Stimulated activated CD4-positive, alpha-beta T cell treated with anti-CD3 and anti-CD28 coated beads, Interleukin-12 subunit alpha, Interleukin-12 subunit beta, amount 100 ng/mL, for 24 hours (primary cell): ENCODE results near the gene CPA4.
"Not testable (repeated sequence)": the region's sequence is repeated elsewhere in the genome, so short reads cannot be mapped to it uniquely, and the experiment has no call there.

Source experiments
- DNase-seq, 2 experiments: peaks; one replicate each; pipeline ENCODE4 v3.0.0-alpha.2; 2020; ENCODE audit warnings: low read depth in 2 of 2

Gene CPA4, protein sequence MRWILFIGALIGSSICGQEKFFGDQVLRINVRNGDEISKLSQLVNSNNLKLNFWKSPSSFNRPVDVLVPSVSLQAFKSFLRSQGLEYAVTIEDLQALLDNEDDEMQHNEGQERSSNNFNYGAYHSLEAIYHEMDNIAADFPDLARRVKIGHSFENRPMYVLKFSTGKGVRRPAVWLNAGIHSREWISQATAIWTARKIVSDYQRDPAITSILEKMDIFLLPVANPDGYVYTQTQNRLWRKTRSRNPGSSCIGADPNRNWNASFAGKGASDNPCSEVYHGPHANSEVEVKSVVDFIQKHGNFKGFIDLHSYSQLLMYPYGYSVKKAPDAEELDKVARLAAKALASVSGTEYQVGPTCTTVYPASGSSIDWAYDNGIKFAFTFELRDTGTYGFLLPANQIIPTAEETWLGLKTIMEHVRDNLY

DNA sequence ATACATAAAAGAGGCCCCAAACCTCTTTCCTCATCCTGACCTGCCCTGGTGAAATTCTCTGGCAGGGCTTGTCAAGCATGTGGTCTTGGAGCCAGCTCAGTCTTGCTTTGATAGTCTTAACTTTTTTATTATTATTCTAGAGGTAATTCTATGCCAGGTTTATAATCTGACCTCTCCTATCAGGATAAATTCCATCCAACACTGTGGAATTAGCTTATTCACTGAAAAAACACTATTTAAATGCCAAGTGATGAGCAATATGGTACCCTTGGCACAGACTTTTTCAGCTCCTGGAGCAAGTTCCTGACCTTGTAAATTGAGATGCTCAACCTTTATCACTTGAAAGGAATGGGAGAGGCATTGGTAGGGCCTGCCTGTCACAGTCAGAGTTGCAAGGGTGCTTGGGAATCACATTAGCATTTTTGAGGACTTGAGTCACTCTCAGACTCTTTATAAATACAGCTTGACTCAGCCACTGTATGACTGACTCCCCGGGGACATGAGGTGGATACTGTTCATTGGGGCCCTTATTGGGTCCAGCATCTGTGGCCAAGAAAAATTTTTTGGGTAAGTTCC, at the start of gene CPA4:
Gene CPA4, plus strand, starts transcription at position 480 of the 576 bp plus-strand sequence. Its CDS starts 20 bp downstream, at position 500.
- no peak for DNase-seq

DNA sequence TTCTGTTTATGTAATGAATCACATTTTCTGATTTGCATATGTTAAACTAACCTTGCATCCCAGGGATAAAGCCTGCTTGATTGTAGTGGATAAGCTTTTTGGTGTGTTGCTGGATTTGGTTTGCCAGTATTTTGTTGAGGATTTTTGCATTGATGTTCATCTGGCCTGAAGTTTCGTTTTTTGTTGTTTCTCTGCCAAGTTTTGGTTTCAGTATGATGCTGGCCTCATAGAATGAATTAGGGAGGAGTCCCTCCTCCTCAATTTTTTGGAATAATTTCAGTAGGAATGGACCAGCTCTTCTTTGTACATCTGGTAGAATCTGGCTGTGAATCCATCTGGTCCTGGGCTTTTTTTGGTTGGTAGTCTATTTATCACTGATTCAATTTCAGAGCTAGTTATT, 49.5 kb upstream of the CPA4 start:
- DNase-seq = not testable (repeated sequence)

DNA sequence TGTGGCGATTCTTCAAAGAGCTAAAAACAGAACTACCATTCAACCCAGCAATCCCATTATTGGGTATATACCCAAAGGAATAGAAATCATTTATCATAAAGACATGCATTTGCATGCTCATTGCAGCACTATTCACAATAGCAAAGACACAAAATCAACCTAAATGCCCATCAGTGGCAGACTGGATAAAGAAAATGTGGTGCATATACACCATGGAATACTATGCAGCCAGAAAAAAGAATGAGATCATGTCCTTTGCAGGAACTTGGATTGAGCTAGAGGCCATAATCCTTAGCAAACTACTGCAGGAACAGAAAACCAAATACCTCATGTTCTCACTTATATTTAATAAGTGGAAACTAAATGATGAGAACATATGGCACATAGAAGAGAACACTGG, 46.5 kb upstream of the CPA4 start:
- not testable (repeated sequence) for DNase-seq

DNA sequence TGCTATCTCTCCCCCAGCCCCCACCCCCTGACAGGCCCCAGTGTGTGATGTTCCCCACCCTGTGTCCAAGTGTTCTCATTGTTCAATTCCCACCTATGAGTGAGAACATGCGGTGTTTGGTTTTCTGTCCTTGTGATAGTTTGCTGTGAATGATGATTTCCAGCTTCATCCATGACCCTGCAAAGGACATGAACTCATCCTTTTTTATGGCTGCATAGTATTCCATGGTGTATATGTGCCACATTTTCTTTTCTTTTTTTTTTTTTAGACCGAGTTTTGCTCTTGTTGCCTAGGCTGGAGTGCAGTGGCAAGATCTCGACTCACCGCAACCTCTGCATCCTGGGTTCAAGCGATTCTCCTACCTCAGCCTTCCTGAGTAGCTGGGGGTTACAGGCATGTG, 44.1 kb upstream of the CPA4 start:
- DNase-seq = not testable (repeated sequence)

DNA sequence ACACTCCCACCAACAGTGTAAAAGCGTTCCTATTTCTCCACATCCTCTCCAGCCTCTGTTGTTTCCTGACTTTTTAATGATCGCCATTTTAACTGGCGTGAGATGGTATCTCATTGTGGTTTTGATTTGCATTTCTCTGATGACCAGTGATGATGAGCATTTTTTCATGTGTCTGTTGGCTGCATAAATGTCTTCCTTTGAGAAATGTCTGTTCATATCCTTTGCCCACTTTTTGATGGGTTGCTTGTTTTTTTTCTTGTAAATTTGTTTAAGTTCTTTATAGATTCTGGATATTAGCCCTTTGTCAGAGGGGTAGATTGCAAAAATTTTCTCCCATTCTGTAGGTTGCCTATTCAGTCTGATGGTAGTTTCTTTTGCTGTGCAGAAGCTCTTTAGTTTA, 43.3 kb upstream of the CPA4 start:
- DNase-seq = not testable (repeated sequence)

DNA sequence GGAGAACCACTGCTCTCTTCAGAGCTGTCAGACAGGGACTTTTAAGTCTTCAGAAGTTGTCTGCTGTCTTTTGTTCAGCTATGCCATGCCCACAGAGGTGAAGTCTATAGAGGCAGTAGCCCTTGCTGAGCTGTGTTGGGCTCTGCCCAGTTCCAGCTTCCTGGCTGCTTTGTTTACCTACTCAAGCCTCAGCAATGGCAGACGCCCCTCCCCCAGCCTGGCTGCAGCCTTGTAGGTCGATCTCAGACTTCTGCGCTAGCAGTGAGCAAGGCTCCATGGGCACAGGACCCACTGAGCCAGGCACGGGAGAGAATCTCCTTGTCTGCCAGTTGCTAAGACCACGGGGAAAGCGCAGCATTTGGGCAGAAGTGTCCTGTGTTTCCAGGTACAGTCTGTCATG, 38.4 kb upstream of the CPA4 start:
- no peak for DNase-seq

DNA sequence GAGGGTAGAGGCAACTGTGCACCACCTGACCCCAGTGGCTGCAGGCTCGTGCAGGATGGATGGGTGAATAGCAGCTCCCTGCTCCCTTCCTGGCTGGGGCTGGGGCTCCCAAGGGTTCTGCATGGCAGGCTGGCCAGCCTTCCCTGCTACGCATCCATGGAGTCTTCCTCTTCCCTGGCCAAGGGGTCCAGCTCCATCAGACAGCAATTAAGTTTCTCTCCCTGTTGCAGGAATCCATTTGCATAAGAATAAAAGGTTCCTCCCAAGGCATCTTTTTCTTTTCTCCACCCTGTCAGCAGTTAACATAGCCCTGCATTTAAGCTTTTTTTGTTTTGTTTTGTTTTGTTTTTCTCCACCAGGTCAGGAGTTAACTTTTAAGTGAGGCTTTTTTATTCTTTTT, 36.3 kb upstream of the CPA4 start:
- no peak for DNase-seq

DNA sequence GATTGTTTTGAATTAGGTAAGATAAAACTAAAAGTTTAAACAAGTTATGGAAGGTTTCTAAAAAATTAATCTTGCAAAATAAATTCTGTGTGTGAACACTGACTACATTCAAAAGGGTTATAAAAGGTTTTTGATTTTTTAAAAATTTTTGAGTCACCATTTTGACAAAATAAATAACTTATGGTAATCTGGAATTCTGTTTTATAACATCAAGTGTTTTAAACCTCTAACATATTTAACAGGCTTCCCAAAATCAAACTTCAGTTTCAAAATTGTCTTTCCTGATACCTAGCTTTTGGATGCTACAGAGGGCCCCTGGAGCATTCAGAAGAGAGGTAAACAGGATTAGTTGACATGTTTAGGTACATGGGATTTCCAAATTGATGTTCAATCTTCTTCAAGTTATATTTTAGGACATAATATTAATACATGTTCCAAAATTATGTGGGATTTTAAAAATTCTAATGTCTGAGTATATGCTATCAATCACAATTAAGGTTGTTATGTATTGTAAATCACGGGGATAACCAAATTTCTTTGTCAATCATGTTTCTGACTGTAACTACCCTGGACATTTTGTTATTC, 34.4 kb upstream of the CPA4 start:
- no peak for DNase-seq

DNA sequence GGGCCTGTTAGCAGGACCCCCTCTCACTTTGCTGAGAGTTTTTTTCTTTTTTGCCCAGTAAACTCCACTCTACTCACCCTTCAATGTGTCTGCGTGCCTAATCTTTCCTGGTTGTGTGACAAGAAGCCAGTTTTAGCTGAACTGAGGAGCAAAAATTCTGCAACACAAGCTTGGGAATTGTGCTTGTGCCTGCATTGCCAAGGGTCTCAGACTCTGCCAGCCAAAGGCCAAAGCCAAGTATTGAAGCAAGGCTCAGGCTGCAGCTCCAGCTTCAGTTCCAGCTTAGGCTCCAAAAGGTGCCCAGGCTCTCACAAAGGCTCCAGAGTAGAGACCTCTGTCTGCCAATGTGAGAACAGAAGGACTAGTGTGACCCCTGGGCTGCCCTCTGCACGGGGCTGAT, 30.5 kb upstream of the CPA4 start:
- no peak for DNase-seq

DNA sequence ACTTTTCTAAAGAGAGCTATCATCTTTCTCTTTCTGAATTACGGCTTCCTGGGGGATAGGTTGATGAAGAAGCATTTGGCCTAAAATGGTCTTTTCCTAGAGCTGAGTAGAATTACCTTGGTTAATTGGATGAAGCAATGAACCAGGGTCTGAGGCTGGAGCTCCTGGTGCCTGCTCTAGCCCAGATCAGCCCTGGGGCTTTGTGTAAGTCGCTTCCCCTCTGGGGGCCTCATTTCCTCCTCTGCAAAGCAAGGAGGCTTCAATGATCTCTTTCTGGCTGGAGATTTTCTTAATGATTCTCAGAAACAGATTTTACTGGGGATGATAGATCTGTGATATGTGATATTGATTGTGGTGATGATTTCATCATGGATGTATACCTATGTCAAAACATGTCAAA, 29.8 kb upstream of the CPA4 start:
- DNase-seq = no peak

DNA sequence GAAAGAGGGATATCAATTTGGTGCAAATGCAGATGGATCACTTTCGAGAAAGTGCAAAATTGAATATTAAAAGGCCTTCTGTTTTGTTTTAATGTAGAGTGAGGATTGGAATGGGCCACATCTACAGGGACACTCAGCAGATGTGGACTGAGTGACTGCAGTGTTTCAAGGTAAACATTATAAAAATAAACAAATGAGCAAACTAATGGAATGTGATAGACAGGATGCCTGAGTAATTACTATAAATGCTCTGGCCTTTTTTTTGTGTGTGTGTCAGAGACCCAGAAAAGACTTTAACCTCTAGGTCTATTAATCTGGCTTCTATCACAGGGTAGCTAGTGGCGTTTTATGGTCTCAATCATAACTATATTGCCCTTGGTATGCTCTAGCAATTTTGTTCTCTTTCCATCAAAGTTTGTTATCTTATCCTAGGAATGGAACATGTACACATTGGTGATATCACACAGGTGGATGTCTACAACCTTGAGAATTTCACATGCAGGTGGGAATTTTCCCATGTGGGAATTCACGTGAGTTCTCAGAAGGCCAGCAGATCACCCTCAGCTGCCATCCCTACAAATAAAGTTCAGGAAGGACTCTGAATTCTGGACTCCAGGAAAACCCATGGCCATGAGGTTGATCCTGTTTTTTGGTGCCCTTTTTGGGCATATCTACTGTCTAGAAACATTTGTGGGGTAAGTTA, 26.6 kb upstream of the CPA4 start, which contains the start of gene CPA2:
Gene CPA2, plus strand, starts transcription at position 606 of the 703 bp plus-strand sequence. Its CDS starts 19 bp downstream, at position 625.
- no peak for DNase-seq

DNA sequence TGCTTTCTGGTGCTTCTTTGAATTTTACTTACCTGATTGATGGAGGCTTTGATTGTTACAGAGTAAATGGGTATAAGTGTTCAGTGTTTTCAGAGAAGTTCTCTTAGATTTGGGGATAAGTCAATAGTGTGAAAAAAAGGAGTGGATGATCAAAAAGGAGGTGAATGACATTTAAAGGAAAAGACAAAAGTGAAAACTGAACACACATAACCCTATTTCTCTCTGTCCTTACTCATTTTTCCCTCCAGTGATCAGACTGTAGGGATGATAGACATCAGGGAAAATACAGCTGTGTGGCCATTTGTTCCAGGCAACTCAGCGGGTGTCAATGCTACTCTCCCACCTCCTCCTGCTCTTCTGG, 26.0 kb upstream of the CPA4 start:
- no peak for DNase-seq

DNA sequence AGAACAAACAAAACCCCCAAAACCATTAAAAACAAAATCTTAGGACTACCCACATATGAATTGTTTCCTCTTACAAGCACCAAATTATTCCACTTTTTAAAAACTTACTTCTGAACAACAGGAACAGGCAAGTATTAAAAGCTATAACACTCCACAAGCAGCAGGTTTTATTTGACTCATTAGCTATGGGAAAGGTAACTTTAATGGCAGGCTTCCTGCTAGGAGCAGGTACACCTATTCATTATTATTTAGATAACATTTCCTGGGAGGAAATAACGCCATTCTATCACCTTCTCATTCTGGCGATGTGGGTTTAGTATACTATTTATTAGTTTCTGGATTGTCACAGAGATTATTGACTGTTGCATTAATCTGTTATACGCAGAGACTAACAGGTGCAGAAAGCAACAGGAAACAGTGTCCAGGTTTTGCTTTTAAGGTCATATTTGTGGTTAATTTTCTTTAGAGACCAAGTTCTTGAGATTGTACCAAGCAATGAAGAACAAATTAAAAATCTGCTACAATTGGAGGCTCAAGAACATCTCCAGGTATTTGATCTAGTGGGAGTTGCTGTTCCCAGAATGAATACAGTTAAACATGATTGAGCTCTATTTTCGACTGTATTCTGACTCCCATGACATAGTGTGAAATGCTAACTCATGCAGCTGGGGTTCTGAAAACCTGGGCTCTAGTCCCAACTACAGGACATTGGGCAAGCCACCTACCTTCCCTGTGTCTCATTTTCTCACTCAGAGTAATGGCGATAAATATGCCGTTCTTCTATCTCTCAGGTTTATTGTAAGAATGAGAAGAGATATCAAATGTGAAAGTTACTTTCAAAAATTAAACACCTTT, 24.3 kb upstream of the CPA4 start:
- no peak for DNase-seq

DNA sequence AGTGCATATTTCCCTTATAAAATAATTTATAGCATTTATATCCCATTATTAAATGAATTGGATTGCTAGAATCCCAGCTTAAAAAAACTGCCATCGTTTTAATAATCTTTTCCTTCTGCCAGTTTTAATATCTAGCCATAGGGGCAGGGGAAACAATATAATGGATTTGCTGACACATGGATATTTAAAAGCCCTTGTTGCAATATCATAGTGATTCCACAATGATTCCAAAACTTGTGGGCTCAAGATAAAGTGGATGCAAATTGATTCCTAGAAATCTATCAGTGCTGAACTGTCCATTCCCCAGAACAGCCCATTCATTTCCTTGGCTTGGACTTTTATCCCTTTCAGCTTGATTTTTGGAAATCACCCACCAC, 23.7 kb upstream of the CPA4 start:
- no peak for DNase-seq

DNA sequence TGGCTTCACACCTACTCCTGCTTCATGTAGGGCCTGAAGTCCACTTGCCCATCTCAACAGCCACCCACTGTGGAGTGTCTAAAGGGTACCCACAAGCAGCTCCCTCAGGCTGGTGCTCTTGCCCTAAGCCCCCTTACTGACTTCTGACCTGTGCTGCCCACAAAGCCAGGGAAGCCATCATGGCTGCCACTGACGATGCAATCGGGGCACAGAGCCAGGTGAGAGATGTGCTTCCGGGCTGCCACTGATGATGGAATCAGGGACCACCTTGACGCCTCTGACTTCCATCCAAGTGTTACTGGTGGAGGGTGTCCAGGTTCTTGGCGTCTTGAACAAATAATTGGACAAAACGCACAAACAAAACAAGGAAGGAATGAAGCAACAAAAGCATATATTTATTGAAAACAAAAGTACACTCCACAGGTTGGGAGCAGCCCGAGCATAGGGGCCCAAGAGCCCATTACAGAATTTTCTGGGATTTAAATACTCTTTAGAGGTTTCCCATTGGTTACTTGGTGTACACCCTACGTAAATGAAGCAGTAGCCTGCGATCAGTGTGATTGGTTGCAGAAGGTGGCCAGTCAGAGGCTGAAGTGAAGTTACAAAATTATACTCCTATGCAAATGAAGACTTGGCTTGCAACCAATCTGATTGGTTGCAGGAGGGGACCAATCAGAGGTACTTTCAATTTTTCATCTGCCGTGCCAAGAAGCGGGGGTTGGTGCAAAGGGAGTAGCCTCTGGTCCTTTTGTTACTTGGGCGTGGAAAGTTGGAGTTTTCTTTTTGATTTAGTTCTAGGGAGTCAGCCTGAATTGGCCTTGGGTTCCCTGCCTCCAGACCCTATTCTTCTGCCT, 21.8 kb upstream of the CPA4 start:
- no peak for DNase-seq

DNA sequence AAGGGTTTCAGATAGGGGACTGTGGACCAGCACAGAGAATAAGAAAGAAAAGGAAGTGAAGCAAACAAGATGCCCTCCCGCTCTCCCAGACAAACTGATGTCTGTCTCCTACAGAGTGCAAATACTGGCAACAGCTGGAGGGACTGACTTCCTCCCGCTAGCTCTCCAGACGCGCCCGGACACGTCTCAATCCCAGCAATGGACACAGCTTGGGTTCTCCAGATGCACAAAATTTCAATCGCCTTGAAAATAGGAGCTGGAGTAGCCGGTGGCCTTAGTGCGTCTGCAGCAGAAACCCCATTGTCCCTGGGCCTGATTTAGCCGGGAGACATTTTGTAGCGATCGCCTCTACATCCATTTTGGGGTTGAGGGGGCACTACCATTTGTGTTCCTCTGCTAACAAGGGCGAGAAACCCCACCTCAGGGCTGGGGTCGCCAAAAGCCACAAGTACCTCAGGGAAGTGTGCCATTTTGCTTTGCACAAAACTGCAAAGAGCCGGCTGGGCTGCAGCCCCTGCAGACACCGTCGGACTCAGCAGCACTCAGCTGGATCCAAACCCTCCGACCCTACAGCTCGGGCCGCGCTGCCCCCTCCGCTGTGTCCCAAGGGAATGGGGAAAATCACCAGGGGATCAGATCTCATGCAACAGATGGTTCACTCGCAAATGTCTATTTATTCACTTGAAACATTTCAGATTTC, 20.4 kb upstream of the CPA4 start:
- no peak for DNase-seq

DNA sequence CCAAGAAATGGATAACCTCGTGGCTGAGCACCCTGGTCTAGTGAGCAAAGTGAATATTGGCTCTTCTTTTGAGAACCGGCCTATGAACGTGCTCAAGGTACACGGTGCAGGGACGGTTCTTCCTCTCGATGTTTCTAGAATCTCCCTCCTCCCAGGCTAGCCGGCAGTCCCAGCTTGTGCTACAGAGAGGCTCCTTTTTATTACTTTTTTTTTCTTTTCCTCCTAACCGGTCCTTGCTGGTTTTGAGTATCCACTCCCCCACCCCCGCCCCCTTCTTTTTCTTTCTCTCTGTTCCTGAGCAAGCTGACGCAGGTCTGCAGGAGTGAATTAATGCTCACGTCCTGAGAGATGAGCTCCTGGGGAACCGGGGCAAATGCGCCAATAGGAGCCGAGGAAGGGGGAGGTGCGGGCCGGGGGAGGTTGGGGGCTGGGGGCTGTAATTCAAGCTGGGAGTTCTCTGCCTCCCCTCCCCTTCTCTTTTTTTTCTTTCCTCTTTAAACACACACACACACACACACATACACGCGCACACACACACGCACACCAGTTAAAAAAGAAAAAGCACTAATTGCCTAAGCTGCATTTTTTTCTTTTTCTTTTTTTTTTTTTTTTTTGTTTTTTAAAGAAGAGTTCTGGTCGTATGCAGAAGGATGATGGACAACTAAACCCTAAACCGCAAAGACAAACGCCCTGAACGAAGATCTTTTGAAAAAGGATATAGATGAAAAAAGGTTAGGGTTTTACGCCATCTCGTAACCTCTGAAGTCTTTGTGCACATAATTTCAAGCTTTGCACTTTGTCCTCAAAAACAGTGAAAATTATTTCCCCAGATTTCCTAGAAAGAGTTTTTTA, 19.7 kb upstream of the CPA4 start:
- DNase-seq = no peak

DNA sequence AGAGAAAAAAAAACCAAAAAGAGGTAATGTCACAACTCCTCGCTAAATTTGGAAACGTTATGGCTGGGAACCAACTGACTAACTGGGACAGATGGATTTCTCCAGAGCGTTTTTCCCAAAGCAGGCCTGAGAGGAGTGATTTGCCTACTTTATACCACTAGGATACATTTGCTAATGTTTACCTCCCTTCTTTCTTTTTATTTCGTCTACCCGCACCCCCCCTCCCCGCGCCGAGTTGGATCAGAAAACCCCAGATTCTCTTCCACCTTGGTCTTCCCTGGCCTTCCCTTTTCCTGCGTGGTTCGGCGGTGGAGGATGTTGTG, 19.1 kb upstream of the CPA4 start:
- DNase-seq = no peak

DNA sequence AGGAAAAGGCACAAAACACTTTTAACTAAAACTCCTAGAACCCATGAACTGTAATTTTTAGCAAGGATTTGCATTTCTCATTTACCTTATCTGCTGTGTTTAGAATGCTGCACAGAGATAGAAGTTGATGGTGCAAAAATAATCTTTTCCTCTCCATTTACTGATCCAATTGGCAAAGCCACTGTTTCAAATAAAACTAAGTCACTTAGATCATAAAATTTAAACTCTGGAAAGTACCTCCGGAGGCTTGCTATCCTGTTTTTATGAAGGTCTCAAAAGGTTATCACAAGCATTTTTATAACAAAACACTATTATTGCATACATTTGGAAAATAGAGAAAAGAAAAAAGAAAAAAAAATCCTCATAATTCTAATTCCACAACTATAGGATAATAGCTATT, 18.7 kb upstream of the CPA4 start:
- DNase-seq = no peak
